Fibroblast of lung (primary cell): ENCODE results near the gene OSTN. TPM values are rescaled to one million over a fixed set of nuclear protein-coding genes. Genes with fewer than 3 reads are reported as not detected.

Experiments
- DNase-seq, 2 donors: peaks; one replicate each; pipeline versions ENCODE4 v3.0.0 to v3.0.0-alpha.2; 2010; ENCODE audit warnings: low read depth in 2 of 2
- H2AFZ ChIP-seq: 2 replicates; pipeline ENCODE4 v1.5.1; 2012; ENCODE audit warnings: low read length, control low read depth, inconsistent platforms
- H3K27ac ChIP-seq: 2 replicates; pipeline ENCODE4 v1.5.1; 2011; ENCODE audit warnings: low read length, control low read depth; ENCODE audit not compliant: insufficient read depth
- H3K27me3 ChIP-seq: 2 replicates; pipeline ENCODE4 v1.5.1; 2011; ENCODE audit warnings: mild to moderate bottlenecking, low read length; ENCODE audit not compliant: control insufficient read depth, insufficient read depth
- H3K36me3 ChIP-seq: 2 replicates; pipeline ENCODE4 v1.5.1; 2011; ENCODE audit warnings: low read length; ENCODE audit not compliant: control insufficient read depth, insufficient read depth
- H3K4me1 ChIP-seq: 2 replicates; pipeline ENCODE4 v1.5.1; 2011; ENCODE audit warnings: low read length; ENCODE audit not compliant: control insufficient read depth, insufficient read depth; ENCODE audit errors: extremely low read depth
- H3K4me2 ChIP-seq: 2 replicates; pipeline ENCODE4 v1.5.1; 2011; ENCODE audit warnings: low read length, control low read depth; ENCODE audit not compliant: insufficient read depth; ENCODE audit errors: extremely low read depth
- H3K4me3 ChIP-seq, 4 experiments: fragments of 200-600 bp in 1 of 4; sonication (generic) in 1 of 4; replicated peaks in 1 of 4; 2 replicates each; pipeline ENCODE4 v1.5.1; 2011 to 2016; ENCODE audit warnings: low read length in 4 of 4, low read depth in 3 of 4, mild to moderate bottlenecking in 3 of 4, control low read depth in 2 of 4, inconsistent platforms in 1 of 4, mixed read lengths in 1 of 4; ENCODE audit not compliant: insufficient read depth in 1 of 4; ENCODE audit errors: control extremely low read depth in 1 of 4
- H3K79me2 ChIP-seq: 2 replicates; pipeline ENCODE4 v1.5.1; 2012; ENCODE audit warnings: mild to moderate bottlenecking, low read length, inconsistent platforms; ENCODE audit not compliant: control insufficient read depth, insufficient read depth
- H3K9ac ChIP-seq: 2 replicates; pipeline ENCODE4 v1.5.1; 2011; ENCODE audit warnings: mild to moderate bottlenecking, low read length, control low read depth; ENCODE audit not compliant: insufficient read depth
- H3K9me3 ChIP-seq: 2 replicates; pipeline ENCODE4 v1.5.1; 2012; ENCODE audit warnings: low read depth, low read length; ENCODE audit not compliant: control insufficient read depth, insufficient read depth
- H4K20me1 ChIP-seq: 2 replicates; pipeline ENCODE4 v1.5.1; 2011; ENCODE audit warnings: low read length; ENCODE audit not compliant: control insufficient read depth, insufficient read depth; ENCODE audit errors: extremely low read depth
- EZH2 ChIP-seq: IDR thresholded peaks from 2 replicates; pipeline ENCODE4 v1.5.1; 2012; ENCODE audit warnings: low read length, control low read depth, mild to moderate bottlenecking; ENCODE audit errors: missing control alignments
- polyA plus RNA-seq, 2 donors: library from polyadenylated mRNA; depleted of rRNA in 1 of 2; stranded (reverse) in 1 of 2; unstranded in 1 of 2; fragments of >200 nt; gene quantifications; 2 replicates each; pipeline ENCODE4 v1.2.1, GENCODE V29; 2011 to 2012; ENCODE audit warnings: missing spikeins in 1 of 2
- total RNA-seq: library from RNA; depleted of rRNA; stranded (reverse); fragments of >200 nt; gene quantifications from 2 replicates; pipeline ENCODE4 v1.2.1, GENCODE V29; 2014
- TF ChIP-seq, protein P1 (sequence below), 2 donors: IDR thresholded peaks in 1 of 2; conservative IDR thresholded peaks in 1 of 2; 1 replicate in 1 of 2; 2 replicates in 1 of 2; pipeline ENCODE4 v1.5.1; 2011 to 2012; ENCODE audit warnings: low read length in 2 of 2, control low read depth in 1 of 2, inconsistent platforms in 1 of 2, low read depth in 1 of 2, mild to moderate bottlenecking in 1 of 2

OSTN gene
- total and polyA plus RNA-seq, 2 donors (not counting 1 experiment from before 2014, with no cell fraction given): 0.34 to 31.9 TPM

DNA sequence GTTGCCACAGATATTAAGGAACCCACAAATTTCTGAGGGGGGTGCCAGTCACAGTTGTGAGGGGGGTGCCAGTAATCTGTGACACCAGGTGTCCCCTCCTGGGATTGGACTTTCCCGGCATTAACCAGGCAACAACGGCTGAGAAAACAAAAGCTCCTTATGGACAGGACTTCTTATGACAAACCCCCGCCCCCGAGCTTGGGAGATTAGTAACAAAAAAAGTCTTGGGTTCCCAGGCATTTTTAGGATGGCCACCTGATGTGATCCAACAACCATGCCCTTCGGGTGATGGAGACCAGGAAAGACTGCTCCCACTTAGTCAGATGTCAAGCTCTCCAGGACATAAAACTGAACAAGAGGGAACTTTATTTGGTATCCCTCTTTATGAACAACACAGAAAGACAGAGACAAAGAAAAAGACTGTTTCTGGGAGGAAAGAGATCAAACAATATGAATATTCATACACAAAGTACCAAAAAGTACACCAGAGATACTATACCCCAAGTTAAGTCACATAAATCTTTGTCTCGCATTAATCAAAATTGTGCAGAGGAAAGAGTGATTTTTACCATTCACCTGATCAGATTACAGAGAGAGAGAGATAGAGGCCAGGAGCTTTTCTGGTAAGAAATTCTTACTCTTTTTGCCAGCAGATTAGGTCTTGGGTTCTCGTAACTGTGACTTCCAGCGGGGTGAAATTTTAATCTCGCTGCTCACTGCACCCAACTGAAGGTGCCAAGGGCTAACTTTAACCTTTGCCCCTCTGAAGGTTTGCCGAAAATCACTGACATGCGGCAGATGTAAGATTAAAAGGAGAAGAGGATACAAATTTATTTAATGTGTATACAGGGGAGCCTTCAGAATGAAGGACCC, 61.6 kb downstream of the OSTN start:
- Histone ChIP-seq H3K9me3 (no peaks in the 10 kb centered on the region), H3K4me3 (no peak overlapping the region), H3K4me1 (no peaks in the 10 kb centered on the region), H2AFZ (no peak overlapping the region), H3K27ac (no peak overlapping the region), H3K36me3 (no peaks in the 10 kb centered on the region), H3K9ac (no peak overlapping the region), H3K27me3 (no peaks in the 10 kb centered on the region), H3K79me2 (no peaks in the 10 kb centered on the region), H3K4me2 (no peak overlapping the region), H4K20me1 (no peaks in the 10 kb centered on the region)
- no peak for DNase-seq
- no peak for TF ChIP-seq EZH2
- TF ChIP-seq, protein P1, sequence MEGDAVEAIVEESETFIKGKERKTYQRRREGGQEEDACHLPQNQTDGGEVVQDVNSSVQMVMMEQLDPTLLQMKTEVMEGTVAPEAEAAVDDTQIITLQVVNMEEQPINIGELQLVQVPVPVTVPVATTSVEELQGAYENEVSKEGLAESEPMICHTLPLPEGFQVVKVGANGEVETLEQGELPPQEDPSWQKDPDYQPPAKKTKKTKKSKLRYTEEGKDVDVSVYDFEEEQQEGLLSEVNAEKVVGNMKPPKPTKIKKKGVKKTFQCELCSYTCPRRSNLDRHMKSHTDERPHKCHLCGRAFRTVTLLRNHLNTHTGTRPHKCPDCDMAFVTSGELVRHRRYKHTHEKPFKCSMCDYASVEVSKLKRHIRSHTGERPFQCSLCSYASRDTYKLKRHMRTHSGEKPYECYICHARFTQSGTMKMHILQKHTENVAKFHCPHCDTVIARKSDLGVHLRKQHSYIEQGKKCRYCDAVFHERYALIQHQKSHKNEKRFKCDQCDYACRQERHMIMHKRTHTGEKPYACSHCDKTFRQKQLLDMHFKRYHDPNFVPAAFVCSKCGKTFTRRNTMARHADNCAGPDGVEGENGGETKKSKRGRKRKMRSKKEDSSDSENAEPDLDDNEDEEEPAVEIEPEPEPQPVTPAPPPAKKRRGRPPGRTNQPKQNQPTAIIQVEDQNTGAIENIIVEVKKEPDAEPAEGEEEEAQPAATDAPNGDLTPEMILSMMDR (conservative IDR thresholded peaks at IDR 0.05 in 1 of 2, IDR thresholded peaks at IDR 0.05 in 1 of 2; ENCODE audit: low read depth in 1 of 2, low read length in 2 of 2): no peak

DNA sequence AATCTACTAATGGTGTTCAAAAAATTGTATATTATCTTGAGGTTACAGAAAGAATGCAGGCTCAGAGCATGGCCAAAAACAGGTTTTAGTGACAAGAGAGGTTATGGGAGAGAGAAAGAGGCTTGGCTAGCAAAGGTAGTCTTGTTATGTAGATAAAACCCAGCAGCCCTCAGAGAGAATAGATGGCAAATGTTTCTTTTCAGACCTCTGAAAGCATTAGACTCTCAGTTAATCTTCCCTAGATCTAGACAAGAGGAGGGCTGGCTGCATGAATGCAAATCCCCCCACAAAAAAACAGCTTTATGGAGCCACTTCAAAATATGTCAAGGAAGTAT, 62.2 kb downstream of the OSTN start:
- Histone ChIP-seq H3K4me1 (no peaks in the 10 kb centered on the region), H3K9ac (no peak overlapping the region), H3K36me3 (no peaks in the 10 kb centered on the region), H3K27ac (no peak overlapping the region), H3K79me2 (no peaks in the 10 kb centered on the region), H3K4me3 (no peak overlapping the region), H3K9me3 (no peaks in the 10 kb centered on the region), H3K4me2 (no peak overlapping the region), H2AFZ (no peak overlapping the region), H4K20me1 (no peaks in the 10 kb centered on the region), H3K27me3 (no peaks in the 10 kb centered on the region)
- no peak for TF ChIP-seq EZH2
- TF ChIP-seq, protein P1 (conservative IDR thresholded peaks at IDR 0.05 in 1 of 2, IDR thresholded peaks at IDR 0.05 in 1 of 2; ENCODE audit: low read depth in 1 of 2, low read length in 2 of 2): no peak
- no peak for DNase-seq

DNA sequence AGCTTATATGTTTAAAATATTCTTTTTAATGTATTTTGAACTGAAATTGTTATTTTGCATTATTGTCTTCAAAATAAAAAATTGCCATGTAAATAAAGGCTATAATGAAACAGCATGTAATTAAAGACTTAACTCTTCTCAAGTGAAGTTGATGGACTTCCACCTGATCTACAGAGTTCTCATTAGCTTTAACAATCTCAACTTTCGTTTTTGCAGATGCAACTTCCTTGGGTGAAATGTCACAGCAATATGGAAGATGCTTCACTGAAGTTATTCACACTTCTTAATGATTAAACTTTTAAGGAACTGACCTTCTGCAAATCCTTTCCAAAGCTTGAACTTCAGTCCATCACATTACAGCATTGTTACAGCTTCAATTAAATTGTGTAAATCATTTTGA, 63.6 kb downstream of the OSTN start:
- no peaks in the 10 kb centered on the region for H3K36me3 ChIP-seq
- H2AFZ ChIP-seq: no peak overlapping the region
- H3K27ac ChIP-seq: no peak overlapping the region
- no peaks in the 10 kb centered on the region for H4K20me1 ChIP-seq
- H3K79me2 ChIP-seq: no peaks in the 10 kb centered on the region
- no peaks in the 10 kb centered on the region for H3K4me1 ChIP-seq
- DNase-seq: no peak
- no peaks in the 10 kb centered on the region for H3K27me3 ChIP-seq
- H3K9ac ChIP-seq: no peak overlapping the region
- no peak overlapping the region for H3K4me3 ChIP-seq
- TF ChIP-seq EZH2: no peak
- TF ChIP-seq, protein P1 (conservative IDR thresholded peaks at IDR 0.05 in 1 of 2, IDR thresholded peaks at IDR 0.05 in 1 of 2; ENCODE audit: low read depth in 1 of 2, low read length in 2 of 2): no peak
- no peak overlapping the region for H3K4me2 ChIP-seq
- no peaks in the 10 kb centered on the region for H3K9me3 ChIP-seq
